ENCODE results near the gene ETNPPL.
"Not testable (repeated sequence)": the region's sequence is repeated elsewhere in the genome, so short reads cannot be mapped to it uniquely, and the experiment has no call there.

ETNPPL gene

DNA sequence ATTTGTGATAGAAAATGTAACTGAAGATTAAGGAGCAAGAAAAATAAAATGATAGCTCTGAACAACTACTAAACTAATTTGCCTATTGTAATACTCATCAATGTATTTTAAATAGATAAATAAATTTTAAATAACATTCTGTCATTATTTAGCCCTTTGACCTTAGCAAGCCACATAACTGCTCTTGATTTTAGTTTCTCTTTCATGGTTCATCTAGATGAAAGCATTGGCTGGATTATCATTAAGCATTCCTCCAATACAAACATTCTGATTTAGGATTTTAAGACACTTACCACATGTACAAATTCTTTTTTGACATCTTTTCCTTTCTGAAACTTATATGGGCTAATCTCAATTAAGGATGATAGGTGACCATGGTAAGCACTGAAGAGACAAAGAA is 8.5 kb downstream of the ETNPPL start:
- DNase-seq: no peak

DNA sequence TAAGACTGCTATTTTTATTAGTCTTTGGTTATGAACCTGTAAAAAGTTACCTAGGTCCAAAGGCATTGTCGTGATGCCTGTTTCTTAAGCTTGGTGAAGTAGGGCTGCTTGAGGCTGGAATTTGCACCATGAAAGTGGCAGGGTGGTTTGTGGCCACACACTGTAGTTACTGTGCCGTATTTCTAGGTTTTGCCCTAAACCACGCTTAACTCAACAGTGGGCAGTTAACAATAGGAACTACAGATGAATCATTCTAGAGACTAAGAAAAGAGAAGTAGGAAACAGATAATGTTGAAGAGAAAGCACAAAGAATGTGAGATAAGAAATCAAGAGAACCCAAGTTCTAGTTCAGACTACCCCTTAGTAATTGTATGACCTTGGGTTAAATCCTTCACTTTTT is 11.5 kb downstream of the ETNPPL start:
- no peak for DNase-seq

DNA sequence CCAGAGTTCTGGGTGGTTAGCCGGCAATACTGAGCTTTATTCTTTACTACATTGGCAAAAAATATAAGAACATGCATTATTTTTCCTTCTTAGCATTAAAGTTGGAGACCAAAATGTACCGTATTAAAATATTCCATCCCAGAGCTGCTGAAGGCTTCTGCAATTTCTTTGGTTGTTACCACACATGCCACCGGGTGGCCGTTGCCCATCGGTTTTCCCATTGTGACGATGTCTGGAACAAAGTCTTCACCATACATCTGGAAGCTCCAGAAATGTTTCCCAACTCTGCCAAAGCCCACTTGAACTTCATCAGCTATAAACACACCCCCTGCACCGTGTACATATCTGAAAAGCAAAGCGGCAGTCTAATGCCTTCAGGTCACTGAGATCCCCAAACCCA is 13.7 kb downstream of the ETNPPL start:
- DNase-seq: no peak

DNA sequence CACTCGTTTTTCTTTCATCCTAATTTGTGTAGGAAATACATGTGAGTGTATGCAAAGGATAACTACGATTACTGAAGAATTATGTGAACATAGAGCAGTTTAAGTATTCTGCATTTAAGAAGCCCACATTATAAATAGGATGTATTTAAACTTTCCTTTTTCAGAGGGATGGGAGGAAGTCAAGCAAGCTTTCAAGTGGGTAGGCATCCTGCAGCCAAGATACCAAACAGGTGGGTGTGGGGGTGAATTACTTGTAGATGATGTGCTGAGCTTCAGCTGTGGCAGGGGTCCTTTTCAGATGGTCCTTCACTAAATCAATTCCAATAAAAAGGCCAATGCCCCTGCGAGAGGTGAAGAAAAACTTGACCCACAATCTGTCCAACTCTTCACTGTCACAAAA is 16.3 kb downstream of the ETNPPL start:
- DNase-seq: no peak

DNA sequence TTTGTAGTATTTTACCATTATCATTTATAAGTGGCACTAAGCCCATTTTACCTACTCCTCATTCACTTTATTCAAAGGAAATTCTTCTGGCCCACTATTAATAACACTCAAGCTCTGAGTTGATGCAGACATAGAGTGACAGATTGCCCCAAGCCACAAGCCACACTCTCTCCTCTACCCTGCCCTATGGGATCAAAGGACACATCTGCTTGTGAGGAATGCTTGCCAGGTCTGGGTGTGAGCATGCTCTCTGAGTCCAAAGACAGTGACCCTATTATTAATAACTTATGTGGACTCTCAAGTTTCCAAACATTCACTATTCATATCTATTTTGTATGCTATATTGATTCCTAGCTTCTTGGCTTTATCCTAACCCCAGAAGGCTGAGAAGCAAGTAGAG is 18.5 kb downstream of the ETNPPL start:
- DNase-seq: no peak

DNA sequence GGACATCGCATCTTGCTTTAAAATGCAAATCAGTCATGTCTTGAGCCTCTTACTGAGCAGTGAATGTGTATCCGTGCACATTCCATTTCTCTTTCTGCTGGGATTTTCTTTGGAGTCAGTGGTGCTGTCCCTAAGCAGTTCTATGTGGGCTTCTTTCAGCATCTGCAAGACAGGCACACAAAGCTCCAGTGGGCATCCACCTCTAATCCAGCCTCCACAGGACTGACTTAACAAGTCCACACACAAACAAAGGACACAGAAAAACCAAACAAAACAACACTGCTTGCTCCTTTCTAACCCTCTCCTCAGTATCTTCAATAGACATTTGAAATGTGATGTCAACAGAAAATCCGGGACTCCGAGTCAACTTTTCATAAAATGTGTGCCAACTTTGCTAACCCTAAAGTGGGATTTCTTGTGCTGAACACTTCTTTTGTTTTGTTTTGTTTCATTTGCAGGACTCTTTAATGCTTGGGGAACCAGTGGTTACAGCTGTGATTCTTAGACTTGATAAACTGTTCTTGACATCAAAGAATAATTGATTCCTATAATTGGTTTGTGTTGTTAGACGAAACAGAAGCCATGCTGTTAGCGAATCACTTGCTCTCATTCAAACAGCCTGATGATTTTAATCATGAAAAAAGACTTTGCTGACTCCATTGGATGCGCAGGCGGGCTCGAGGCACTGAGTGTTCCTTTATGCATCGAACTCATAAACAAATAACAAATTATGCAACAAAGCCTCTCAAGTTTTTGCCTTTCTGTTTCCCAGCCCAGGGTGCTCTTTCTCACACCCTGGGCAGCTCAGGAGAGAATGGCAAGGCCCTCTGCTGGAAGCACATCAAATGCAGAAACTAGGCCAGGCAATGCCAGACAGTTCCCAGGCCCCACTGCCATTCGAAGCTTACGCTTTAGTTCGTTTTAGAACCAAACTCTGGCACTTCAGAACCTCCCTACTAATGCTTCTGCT is 20.1 kb downstream of the ETNPPL start:
- DNase-seq: no peak

DNA sequence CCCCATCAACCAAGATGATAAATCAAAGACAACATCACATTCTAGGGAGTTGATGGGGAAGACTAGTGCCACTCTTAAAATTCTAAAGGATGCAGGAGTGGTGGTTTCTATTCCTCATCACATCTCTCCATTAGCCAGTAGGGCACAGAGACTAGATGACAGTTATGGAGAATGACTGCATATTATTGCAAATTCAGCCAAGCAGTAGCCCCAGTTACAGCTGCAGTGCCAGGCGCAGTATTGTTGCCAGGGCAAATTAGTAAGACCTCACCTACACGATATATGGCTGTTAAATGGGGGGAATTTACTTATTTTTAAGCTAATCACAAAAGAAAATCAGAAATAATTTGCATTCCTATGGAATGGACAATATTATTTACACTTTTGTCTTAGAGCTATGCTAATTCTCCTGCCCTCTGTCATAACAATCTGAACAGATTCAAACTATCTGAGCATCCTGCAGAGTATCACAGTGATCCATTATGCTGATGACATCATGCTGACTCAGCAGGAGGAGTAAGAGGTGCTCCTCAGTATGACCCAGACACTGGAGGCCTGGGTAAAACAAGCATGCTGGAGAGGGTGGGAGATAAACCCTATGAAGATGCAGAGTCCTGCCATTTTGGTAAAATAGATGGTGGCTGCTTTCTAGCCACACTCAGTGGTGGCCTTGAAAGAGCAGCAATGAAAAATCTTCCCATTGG is 24.7 kb downstream of the ETNPPL start:
- DNase-seq: no peak

DNA sequence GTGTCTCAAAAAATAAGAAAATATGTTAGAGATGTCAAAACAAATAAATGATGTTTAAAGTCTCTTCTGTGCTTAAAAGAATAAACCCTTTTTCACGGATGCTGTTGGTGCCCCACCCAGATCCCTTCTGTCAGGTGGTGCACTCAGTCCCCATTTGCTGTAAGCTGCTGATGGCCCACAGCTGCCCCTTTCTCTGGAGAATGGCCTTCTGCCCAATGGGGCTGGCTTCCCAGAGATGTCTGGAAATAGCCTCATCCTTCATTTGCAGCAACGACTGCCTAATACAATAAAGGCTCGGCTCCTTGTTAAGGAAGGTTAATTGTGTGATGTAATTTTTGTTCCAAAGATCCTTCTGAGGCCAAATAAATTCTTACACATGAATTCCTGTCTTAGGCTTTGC is 31.8 kb downstream of the ETNPPL start:
- no peak for DNase-seq

DNA sequence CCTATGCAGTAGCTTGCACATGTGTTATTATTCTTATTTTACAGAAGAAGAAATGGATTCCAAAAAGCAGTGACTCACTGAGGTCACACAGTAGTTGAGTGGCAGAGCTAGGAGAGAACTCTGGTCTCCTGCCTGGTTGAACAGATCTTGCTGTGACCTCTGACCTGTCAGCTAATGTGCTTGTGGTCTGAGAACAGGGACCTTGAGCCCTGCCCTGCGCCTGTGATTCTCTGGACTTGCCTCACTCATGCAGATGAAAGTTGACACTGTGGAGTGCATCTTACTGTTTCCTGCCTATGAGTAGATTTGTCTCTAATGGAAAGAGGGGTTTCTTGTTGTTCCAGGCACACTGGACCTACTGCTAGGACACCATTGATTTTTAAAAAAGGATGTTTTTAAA is 32.3 kb downstream of the ETNPPL start:
- DNase-seq: no peak

DNA sequence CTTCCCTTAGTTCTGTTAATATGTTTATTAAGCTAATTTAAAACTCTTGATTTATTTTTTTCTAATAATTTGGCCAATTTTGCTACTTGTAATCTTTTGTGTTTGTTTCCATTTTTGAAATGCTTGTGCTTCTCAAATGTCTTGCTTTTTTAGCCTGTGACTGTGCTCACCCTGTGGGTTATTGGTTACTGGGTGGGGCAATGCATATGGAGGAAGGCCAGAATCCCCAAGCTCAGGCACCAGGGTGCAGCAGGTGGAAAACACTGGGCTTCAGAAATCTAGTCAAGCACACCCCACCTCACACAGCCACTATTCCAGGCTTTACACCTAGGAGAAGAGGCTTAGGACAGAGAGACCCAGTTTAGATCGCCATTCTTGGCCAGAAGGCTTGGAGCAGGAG is 33.1 kb downstream of the ETNPPL start:
- DNase-seq: no peak

DNA sequence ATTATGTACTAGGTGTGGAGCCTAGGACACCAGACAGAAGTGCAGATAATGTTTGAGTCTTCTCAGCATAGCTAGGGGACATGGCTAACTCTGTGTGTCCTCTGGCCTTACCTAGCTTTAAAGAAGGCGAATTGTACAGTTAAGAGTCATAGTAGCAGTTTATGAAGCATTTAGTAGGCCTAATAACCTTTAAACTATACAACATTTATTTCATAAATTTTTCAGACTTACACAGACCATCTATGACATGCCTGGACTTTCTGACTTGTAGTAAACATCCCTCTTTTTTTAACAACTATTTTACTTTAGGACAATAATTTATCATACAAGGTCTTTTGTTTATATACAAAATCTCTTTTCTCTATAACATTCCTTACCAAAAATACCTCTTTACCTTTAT is 37.4 kb downstream of the ETNPPL start:
- DNase-seq: no peak

DNA sequence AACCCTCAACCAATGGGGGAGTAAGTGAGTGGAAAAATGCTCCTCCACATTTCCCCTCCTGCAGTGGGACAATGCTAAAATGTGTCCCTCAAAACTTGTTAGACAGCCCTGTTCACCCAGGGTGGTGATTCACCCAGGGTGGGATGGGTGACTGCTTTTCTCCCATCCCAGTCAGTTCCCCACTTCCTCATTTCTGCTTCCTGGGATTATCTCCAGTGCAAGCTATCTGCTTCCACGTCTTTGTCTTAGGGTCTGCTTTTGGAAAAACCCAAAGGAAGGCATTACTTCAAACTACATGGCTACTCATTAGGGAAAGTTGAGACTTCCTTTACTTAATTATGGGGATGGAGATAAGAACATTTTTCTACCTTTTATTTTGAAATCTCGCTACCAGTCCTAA is 45.5 kb downstream of the ETNPPL start:
- no peak for DNase-seq

DNA sequence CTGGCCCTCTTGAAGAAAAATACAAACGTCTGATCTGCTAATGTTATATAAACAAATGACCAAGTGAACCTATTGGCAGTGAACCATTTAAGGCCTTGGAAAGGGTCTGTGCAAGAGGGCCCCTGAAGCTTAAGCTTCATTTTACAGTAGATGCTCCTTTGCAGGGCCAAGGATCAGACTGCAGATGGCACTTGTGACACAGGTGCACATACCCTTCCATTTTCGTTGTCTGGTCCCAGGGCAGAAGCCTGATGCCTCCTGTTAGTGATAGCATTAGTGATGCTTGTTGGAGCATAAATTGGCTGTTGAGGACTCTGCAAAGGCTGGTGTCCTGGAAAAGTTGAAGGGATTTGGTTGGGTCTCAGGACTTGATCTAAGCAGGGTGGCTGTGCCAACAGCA is 46.5 kb downstream of the ETNPPL start:
- DNase-seq: no peak

DNA sequence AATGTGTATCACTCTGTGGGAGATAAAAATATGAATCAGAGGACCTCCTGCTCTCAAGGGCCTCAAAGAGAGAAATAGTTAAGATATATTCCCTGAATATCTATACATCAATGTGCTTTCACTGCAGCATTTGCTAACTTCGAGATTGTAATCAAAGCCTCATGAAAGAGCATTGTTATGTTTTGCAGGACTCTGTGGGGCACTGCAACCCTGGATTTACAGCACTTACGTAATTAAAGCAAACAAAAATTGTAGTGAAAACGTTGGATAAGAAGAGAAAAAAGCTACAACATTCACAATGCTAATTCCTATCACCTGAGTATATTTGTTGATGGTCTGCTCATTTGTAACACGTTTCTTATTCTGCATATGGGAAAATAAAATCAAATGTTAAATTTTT is 48.0 kb downstream of the ETNPPL start:
- no peak for DNase-seq

DNA sequence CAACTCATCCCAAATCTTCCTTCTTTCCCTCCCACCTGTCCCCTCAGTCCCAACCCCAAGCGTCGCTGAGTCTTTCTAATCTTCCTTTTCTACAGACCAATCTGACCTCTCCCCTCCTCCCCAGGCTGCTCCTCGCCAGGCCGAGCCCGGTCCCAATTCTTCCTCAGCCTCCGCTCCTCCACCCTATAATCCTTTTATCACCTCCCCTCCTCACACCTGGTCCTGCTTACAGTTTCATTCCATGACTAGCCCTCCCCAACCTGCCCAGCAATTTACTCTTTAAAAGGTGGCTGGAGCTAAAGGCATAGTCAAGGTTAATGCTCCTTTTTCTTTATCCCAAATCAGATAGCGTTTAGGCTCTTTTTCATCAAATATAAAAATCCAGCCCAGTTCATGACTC is 52.3 kb downstream of the ETNPPL start:
- DNase-seq: not testable (repeated sequence)

DNA sequence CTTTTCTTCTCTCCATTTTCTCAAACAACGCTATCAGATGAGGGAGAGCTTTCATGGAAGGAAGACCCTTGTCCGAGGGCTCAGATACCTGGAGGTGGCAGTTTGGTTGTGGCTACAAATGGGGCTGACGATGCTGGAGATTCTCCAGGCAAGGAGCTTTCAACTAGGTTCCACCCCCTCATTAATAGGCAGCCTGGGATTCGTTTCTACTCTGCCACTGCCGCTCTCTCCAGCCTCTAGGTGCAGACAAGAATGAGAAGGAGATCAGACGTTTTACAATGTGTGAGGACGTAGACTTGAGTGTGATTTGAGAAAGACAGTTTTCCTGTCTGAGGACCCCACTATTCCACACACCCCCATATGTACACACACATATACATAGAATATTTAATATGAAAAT is 53.1 kb downstream of the ETNPPL start:
- DNase-seq: no peak

DNA sequence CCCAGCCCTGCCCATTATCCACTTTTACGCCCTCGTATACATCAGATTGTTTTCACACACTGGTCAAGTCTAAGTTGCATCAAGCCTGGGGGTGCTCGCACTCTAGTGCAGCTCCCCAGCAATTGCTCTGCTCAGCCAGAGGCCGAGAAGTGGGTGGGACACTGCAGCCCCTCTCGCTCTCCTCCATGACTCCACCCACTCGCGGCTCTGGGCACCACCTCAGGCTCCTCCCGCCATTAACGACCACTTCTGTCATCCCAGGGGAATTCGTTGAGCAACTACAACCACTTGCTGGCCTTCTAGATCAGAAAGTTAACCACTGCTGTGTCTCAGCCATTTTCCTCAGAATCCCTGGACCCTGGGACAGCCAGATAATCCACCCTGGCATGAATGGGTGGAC is 53.6 kb downstream of the ETNPPL start:
- no peak for DNase-seq

DNA sequence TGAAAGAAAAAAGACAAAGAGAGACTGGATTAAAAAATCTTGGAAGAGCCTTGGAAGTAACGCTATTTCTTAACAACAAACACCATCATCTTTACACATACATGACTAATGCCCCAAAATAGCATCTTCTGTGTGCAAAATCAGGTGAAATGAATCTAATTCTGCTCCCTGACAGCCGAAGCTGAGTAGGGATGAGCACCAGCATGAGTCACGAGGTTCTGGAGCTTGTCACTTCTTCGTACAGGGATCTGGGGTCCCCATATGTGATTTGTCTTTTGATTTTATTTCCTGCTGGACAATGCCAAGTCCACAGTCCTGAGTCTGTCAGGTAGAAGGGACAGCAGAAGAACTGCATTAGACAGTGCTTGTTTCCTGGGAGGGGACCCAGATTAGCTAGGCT is 56.6 kb downstream of the ETNPPL start:
- DNase-seq: no peak

DNA sequence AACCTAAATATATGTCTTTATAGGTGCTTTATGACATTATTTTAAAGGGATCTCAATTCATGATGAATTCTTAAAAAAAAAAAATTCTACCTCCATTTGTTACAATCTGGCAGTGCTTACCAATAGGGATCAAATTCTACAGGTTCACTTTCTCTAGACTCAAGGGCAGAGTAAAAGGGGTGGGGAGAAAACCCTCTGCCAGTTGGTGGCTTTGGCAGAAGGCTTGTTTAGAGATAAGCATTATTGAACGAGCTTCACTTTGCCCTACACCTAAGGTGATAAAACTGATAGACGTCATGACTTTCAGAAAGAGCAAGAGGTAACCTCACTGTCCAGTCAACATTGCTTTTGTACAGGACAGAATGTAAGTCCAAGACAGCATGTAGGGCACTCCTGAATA is 58.9 kb downstream of the ETNPPL start:
- DNase-seq: no peak

DNA sequence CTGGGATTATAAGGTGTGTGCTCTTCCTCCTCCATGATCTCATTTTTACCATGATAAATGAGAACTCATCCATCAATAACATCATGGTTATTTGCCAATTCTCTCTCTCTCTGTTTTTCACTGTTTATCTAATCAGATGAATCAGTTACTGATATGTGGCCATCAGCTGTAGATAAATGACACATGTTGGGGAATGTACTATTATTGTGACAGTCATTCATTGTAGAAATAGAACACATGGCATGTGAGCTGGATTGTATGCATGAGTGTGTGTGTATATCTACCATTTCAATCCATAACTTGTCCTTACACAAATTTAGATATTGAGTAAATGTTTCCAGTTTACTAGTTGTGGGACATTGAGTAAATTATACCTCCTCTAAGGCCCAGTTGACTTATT is 59.5 kb downstream of the ETNPPL start:
- DNase-seq: no peak

DNA sequence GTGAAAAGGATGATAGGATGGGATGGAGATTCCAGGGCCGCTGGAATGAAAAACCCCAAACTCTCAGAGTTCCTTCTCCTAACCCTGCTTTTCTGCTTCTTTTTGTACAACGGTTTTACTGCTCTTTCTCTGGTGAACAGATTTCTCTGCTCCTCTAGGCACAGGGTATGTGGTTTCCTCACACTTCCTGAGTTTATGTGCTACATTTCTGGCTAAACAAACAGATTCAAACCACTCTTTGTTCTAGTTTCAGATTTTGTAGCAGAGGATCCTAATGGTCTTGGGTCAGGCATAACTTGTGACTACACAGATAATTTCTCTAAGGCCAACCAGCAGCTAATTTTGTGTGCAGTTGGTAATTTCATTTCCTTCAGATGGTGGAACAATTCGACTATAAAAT is 59.9 kb downstream of the ETNPPL start:
- no peak for DNase-seq

DNA sequence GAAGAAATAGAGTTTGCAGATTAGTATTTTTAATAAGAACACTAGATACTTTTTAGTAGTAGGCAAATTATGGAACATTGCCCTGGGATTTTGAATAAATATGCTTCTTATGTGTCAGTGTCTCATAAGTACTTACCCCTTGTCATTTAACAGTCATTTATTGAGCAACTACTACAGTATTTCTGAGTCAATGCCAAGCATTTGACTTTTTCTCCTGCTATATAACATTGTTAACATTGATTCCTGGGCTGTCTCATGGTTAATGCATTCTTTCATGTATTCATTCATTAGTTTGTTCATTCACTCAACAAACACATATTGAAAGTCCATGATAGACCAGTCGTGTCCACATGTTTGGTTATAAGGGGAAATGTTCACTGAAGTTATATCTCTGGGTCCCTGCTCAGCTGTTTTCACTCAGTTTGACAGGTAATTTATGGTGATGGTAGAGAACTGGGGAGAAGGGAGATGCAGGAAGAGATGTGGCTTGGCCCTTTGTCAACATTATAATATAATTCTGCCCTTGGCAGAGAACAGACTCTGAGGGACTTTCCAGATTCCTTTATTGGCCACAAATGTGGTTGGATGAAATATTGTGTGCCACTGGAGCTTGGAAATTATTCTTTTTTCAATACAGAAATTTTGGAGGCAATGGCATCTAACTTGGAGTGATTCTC is 62.6 kb downstream of the ETNPPL start:
- DNase-seq: no peak

DNA sequence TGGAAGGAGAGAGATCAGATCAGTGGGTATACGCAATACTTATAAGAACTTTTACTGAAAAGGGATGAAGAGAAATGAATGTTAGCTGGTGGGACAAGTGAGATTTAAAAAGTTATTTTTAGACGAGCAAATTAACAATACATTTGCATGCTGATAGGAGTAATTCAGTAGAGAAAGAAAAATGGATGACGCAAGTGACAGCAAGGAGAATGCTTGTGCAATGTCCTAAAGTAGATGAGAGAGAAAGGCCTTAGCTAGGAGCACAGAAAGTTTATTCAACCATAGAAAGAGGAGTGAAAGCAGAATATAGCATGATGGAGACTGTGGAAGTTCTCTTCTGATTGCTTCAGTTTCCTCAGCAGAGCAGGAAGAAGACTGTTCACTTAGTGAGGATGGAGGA is 66.7 kb downstream of the ETNPPL start:
- no peak for DNase-seq

DNA sequence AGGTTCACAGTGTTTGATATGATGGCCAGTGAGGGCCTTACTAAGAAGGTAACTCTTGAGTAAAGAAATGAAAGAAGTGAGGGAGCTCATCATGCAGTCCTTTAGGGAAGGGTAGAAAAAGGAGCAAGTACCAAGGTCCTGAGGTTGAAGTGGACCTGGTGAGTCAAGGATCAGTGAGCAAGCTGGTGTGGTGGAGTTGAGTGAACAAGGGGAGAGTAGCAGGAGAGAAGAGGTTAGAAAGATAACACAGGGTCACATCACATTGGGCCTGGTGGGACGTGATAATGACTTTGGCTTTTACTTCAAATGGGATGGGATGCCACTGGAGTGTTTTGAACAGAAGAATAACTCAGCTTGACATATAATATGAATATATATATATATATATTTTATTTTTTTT is 67.8 kb downstream of the ETNPPL start:
- no peak for DNase-seq
